Activated CD8-positive, alpha-beta memory T cell treated with anti-CD3 and anti-CD28 coated beads for 1 hour (primary cell): ENCODE data around the gene DNAI1.

ENCODE experiments used
- DNase-seq, 2 donors: peaks; one replicate each; pipeline ENCODE4 v3.0.0-alpha.2; 2020; ENCODE audit warnings: low read depth in 1 of 2; ENCODE audit errors: extremely low read depth in 1 of 2

Gene DNAI1

GRCh38 chr9:34510497-34511468 lies 52.2 kb downstream of the DNAI1 start:
- DNase-seq = no peak

- DNase-seq = no peak
Measured at GRCh38 chr9:34512131-34513078, 53.8 kb downstream of the DNAI1 start.

GRCh38 chr9:34513567-34514214 lies 55.1 kb downstream of the DNAI1 start:
- DNase-seq = no peak

- DNase-seq = no peak
Measured at GRCh38 chr9:34514401-34514800, 55.8 kb downstream of the DNAI1 start.

GRCh38 chr9:34514816-34515215 lies 56.2 kb downstream of the DNAI1 start:
- no peak for DNase-seq

- DNase-seq = no peak
Measured at GRCh38 chr9:34515959-34516358, 57.4 kb downstream of the DNAI1 start.

GRCh38 chr9:34517185-34517584 lies 58.6 kb downstream of the DNAI1 start:
- no peak for DNase-seq

GRCh38 chr9:34518110-34518616 lies 59.6 kb downstream of the DNAI1 start:
- no peak for DNase-seq

- no peak for DNase-seq
Measured at GRCh38 chr9:34518896-34519295, 60.3 kb downstream of the DNAI1 start.

GRCh38 chr9:34519321-34520020 lies 60.9 kb downstream of the DNAI1 start:
- no peak for DNase-seq

- DNase-seq = no peak
Measured at GRCh38 chr9:34520096-34520495, 61.5 kb downstream of the DNAI1 start.

GRCh38 chr9:34520505-34521385 lies 62.1 kb downstream of the DNAI1 start:
- DNase-seq = no peak

GRCh38 chr9:34521406-34522045 lies 62.9 kb downstream of the DNAI1 start:
- no peak for DNase-seq

- DNase-seq = no peak
Measured at GRCh38 chr9:34522091-34522887, 63.7 kb downstream of the DNAI1 start.

GRCh38 chr9:34522971-34523797 lies 64.6 kb downstream of the DNAI1 start, which contains the start of gene ENHO:
Gene ENHO, minus strand, starts transcription at chr9:34522990. Its CDS starts 1,295 bp downstream, at chr9:34521695.
- peak; percentile 51 to 84 for DNase-seq

GRCh38 chr9:34524349-34524748 lies 65.7 kb downstream of the DNAI1 start:
- no peak for DNase-seq

- DNase-seq = no peak
Measured at GRCh38 chr9:34526026-34526425, 67.4 kb downstream of the DNAI1 start.
